Tibial nerve (tissue), 4 donors: ENCODE data around the gene XPOT.

Experiments
- EP300 ChIP-seq, 2 donors: sonication (generic); formaldehyde crosslinking; IDR thresholded peaks; one replicate each; pipeline ENCODE4 v1.6.1; 2017; ENCODE audit warnings: antibody characterized with exemption in 2 of 2, mild to moderate bottlenecking in 1 of 2
- POLR2A ChIP-seq, 2 donors: fragments of 450-650 bp; IDR thresholded peaks; one replicate each; pipeline ENCODE4 v1.6.1; 2017; ENCODE audit warnings: antibody characterized with exemption in 2 of 2, mild to moderate bottlenecking in 2 of 2, moderate library complexity in 2 of 2
- TF ChIP-seq, protein P1 (sequence below), 5 experiments: fragments of 200-600 bp in 3 of 5; fragments of 450-650 bp in 2 of 5; sonication (generic) in 3 of 5; IDR thresholded peaks; one replicate each; pipeline ENCODE4 v1.5.1; 2016 to 2019; ENCODE audit warnings: antibody characterized with exemption in 5 of 5, mild to moderate bottlenecking in 3 of 5, moderate library complexity in 2 of 5

DNA sequence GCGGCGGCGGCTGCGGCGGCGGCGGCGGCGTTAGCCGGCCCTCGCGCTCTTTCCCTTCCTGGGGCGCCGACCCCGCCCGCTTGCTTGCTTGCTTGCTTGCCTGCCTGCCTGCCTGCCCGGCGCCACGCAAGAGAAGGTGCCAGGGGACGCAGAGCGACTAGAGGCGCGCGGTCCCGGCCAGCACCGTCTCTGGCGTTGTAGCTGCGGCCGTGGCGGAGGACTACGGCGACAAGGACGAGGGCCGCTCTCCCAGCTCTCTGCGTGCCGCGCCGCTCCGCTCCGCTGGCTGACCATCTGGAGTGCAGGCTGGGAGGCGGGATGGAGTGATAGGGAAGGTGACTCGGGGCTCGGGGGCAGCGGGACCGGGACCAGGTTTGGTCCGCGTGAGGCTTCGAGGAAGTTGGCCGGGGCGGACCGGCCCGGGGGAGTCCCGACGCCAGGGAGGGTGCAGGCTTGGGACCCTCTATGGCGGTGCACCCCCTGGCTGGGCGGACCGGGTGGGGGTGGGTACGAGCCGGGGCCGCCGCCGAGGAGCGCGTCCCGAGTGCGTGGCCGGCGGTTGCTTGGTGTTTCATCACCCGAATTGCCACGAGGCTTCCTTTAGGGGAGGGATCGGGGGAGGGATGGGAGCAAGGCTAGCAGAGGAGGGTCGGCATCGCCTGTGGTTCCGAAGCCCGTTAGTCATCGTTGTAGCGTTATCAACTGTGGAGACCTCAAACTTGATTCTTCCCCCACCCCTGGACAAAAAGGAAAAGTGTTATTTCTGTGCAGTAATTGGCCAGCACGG is 471 bp downstream of the XPOT start:
- TF ChIP-seq POLR2A (IDR thresholded peaks at IDR 0.05) = no peak
- TF ChIP-seq, protein P1, sequence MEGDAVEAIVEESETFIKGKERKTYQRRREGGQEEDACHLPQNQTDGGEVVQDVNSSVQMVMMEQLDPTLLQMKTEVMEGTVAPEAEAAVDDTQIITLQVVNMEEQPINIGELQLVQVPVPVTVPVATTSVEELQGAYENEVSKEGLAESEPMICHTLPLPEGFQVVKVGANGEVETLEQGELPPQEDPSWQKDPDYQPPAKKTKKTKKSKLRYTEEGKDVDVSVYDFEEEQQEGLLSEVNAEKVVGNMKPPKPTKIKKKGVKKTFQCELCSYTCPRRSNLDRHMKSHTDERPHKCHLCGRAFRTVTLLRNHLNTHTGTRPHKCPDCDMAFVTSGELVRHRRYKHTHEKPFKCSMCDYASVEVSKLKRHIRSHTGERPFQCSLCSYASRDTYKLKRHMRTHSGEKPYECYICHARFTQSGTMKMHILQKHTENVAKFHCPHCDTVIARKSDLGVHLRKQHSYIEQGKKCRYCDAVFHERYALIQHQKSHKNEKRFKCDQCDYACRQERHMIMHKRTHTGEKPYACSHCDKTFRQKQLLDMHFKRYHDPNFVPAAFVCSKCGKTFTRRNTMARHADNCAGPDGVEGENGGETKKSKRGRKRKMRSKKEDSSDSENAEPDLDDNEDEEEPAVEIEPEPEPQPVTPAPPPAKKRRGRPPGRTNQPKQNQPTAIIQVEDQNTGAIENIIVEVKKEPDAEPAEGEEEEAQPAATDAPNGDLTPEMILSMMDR (IDR thresholded peaks at IDR 0.05) = peak in 2 of 5 experiments; percentile 2 to 17
- no peak for TF ChIP-seq EP300 (IDR thresholded peaks at IDR 0.05)
